ENCODE data around the gene KLK11. TPM values are rescaled to one million over a fixed set of nuclear protein-coding genes. Genes with fewer than 3 reads are reported as not detected.
A peak's percentile ranks its signal among the peaks of the same experiment; 100 is the strongest.

Gene KLK11
- total and polyA plus RNA-seq, 2 experiments from 2014 or later = not detected

GRCh38 chr19:51023946-51024345 lies 2.5 kb downstream of the KLK11 start:
- Histone ChIP-seq H3K36me3 (ENCODE audit: low read depth) (no peaks in the 10 kb centered on the region), H3K9me2 (ENCODE audit: insufficient read depth) (no peaks in the 10 kb centered on the region), H4K20me1 (ENCODE audit: insufficient read depth) (no peaks in the 10 kb centered on the region), H3K4me2 (ENCODE audit: unreplicated experiment) (no peak overlapping the region), H2AFZ (no peak overlapping the region), H3K9me3 (ENCODE audit: low read depth) (no peaks in the 10 kb centered on the region), H3K27ac (no peak overlapping the region), H3K4me3 (no peak overlapping the region), H3K4me1 (ENCODE audit: insufficient read depth) (no peaks in the 10 kb centered on the region), H3K27me3 (replicated peaks; ENCODE audit: insufficient read depth) (peaks cover 19% of the 10 kb centered on the region), H3K9ac (no peak overlapping the region), H3F3A (ENCODE audit: insufficient read depth) (0 out of 2 replicates have a peak, but pooled peaks cover 6% of the 10 kb centered on the region), H3K79me2 (ENCODE audit: insufficient read depth) (no peaks in the 10 kb centered on the region)
- TF ChIP-seq EZH2phosphoT487 (IDR thresholded peaks at IDR 0.05; ENCODE audit: insufficient read depth, low read depth) (no peak), EZH2 (IDR thresholded peaks at IDR 0.05; ENCODE audit: insufficient read depth, poor library complexity, severe bottlenecking) (no peak)
- DNase-seq = no peak
- WGBS, 2 experiments (ENCODE audit: low coverage in 1 of 2, low lambda C conversion rate in 2 of 2, missing lambda C conversion rate in 2 of 2) = 53 to 55% methylated on average over 11 of the region's 11 CpGs
- in situ Hi-C loops (cut with MboI) = no loop called here

- WGBS, 2 experiments (ENCODE audit: low coverage in 1 of 2, low lambda C conversion rate in 2 of 2, missing lambda C conversion rate in 2 of 2) = 37 to 39% methylated on average over 14 of the region's 14 CpGs
- H4K20me1 ChIP-seq (ENCODE audit: insufficient read depth) = no peaks in the 10 kb centered on the region
- H3K9me2 ChIP-seq (ENCODE audit: insufficient read depth) = no peaks in the 10 kb centered on the region
- no peak overlapping the region for H3K9ac ChIP-seq
- H3K27me3 ChIP-seq (replicated peaks; ENCODE audit: insufficient read depth) = peaks cover 32% of the 10 kb centered on the region
- H3K9me3 ChIP-seq (ENCODE audit: low read depth) = no peaks in the 10 kb centered on the region
- no peak overlapping the region for H2AFZ ChIP-seq
- H3K4me1 ChIP-seq (ENCODE audit: insufficient read depth) = no peaks in the 10 kb centered on the region
- H3K79me2 ChIP-seq (ENCODE audit: insufficient read depth) = no peaks in the 10 kb centered on the region
- no peak overlapping the region for H3K4me2 ChIP-seq (ENCODE audit: unreplicated experiment)
- in situ Hi-C loops (cut with MboI) = no loop called here
- H3K4me3 ChIP-seq = no peak overlapping the region
- no peaks in the 10 kb centered on the region for H3K36me3 ChIP-seq (ENCODE audit: low read depth)
- H3F3A ChIP-seq (ENCODE audit: insufficient read depth) = 0 out of 2 replicates have a peak, but pooled peaks cover 6% of the 10 kb centered on the region
- no peak for TF ChIP-seq EZH2phosphoT487 (IDR thresholded peaks at IDR 0.05; ENCODE audit: insufficient read depth, low read depth)
- no peak for TF ChIP-seq EZH2 (IDR thresholded peaks at IDR 0.05; ENCODE audit: insufficient read depth, poor library complexity, severe bottlenecking)
- no peak for DNase-seq
- no peak overlapping the region for H3K27ac ChIP-seq
Observed at GRCh38 chr19:51022526-51022925, 3.9 kb downstream of the KLK11 start.

- Histone ChIP-seq H3K36me3 (ENCODE audit: low read depth) (no peaks in the 10 kb centered on the region), H4K20me1 (ENCODE audit: insufficient read depth) (no peaks in the 10 kb centered on the region), H3F3A (ENCODE audit: insufficient read depth) (0 out of 2 replicates have a peak, but pooled peaks cover 6% of the 10 kb centered on the region), H3K4me2 (ENCODE audit: unreplicated experiment) (no peak overlapping the region), H3K27me3 (replicated peaks; ENCODE audit: insufficient read depth) (peaks cover 42% of the 10 kb centered on the region), H3K9me3 (ENCODE audit: low read depth) (no peaks in the 10 kb centered on the region), H3K4me1 (ENCODE audit: insufficient read depth) (no peaks in the 10 kb centered on the region), H3K27ac (no peak overlapping the region), H2AFZ (no peak overlapping the region), H3K79me2 (ENCODE audit: insufficient read depth) (no peaks in the 10 kb centered on the region), H3K4me3 (no peak overlapping the region), H3K9ac (no peak overlapping the region), H3K9me2 (ENCODE audit: insufficient read depth) (no peaks in the 10 kb centered on the region)
- peak; percentile 69 for DNase-seq
- 26 to 30% methylated on average over 7 of the region's 7 CpGs for WGBS, 2 experiments (ENCODE audit: low coverage in 1 of 2, low lambda C conversion rate in 2 of 2, missing lambda C conversion rate in 2 of 2)
- TF ChIP-seq EZH2 (IDR thresholded peaks at IDR 0.05; ENCODE audit: insufficient read depth, poor library complexity, severe bottlenecking) (no peak), EZH2phosphoT487 (IDR thresholded peaks at IDR 0.05; ENCODE audit: insufficient read depth, low read depth) (no peak)
- in situ Hi-C loops (cut with MboI) = no loop called here
Observed at GRCh38 chr19:51020988-51021651, 5.3 kb downstream of the KLK11 start.

GRCh38 chr19:51019544-51019925 lies 6.9 kb downstream of the KLK11 start, which contains the start of gene KLK10:
Gene KLK10 (minus strand): TSS chr19:51019709. CDS start chr19:51019130, 579 bp downstream.
- no peak within 1 kb of the TSS for H3K9ac ChIP-seq
- H2AFZ ChIP-seq = no peak within 1 kb of the TSS

More at GRCh38 chr19:51019544-51019925, 6.9 kb downstream of the KLK11 start, which contains the start of gene KLK10:
- Histone ChIP-seq H3F3A (ENCODE audit: insufficient read depth) (0 out of 2 replicates have a peak, but pooled peaks cover 6% of the 10 kb centered on the region), H3K27ac (no peak within 1 kb of the TSS), H4K20me1 (ENCODE audit: insufficient read depth) (no peaks in the 10 kb centered on the region), H3K4me1 (ENCODE audit: insufficient read depth) (no peaks in the 10 kb centered on the region), H3K27me3 (replicated peaks; ENCODE audit: insufficient read depth) (peaks cover 44% of the 10 kb centered on the region), H3K4me2 (ENCODE audit: unreplicated experiment) (no peak within 1 kb of the TSS), H3K4me3 (no peak within 1 kb of the TSS), H3K9me2 (ENCODE audit: insufficient read depth) (no peaks in the 10 kb centered on the region), H3K79me2 (ENCODE audit: insufficient read depth) (no peaks in the 10 kb centered on the region), H3K9me3 (ENCODE audit: low read depth) (no peaks in the 10 kb centered on the region), H3K36me3 (ENCODE audit: low read depth) (no peaks in the 10 kb centered on the region)
- 1% methylated on average over 7 to 12 of the region's 14 CpGs for WGBS, 2 experiments (ENCODE audit: low coverage in 1 of 2, low lambda C conversion rate in 2 of 2, missing lambda C conversion rate in 2 of 2)
- no peak for DNase-seq
- in situ Hi-C loops (cut with MboI) = no loop called here
- TF ChIP-seq EZH2phosphoT487 (IDR thresholded peaks at IDR 0.05; ENCODE audit: insufficient read depth, low read depth) (no peak), EZH2 (IDR thresholded peaks at IDR 0.05; ENCODE audit: insufficient read depth, poor library complexity, severe bottlenecking) (no peak)
